ENCODE measurements around the gene SLC14A1. TPM values are rescaled to one million over a fixed set of nuclear protein-coding genes. Genes with fewer than 3 reads are reported as not detected.

SLC14A1 gene
- total and polyA plus RNA-seq, 2 experiments from 2014 or later, result 0.21 to 0.53 TPM

- TF ChIP-seq, protein P1, sequence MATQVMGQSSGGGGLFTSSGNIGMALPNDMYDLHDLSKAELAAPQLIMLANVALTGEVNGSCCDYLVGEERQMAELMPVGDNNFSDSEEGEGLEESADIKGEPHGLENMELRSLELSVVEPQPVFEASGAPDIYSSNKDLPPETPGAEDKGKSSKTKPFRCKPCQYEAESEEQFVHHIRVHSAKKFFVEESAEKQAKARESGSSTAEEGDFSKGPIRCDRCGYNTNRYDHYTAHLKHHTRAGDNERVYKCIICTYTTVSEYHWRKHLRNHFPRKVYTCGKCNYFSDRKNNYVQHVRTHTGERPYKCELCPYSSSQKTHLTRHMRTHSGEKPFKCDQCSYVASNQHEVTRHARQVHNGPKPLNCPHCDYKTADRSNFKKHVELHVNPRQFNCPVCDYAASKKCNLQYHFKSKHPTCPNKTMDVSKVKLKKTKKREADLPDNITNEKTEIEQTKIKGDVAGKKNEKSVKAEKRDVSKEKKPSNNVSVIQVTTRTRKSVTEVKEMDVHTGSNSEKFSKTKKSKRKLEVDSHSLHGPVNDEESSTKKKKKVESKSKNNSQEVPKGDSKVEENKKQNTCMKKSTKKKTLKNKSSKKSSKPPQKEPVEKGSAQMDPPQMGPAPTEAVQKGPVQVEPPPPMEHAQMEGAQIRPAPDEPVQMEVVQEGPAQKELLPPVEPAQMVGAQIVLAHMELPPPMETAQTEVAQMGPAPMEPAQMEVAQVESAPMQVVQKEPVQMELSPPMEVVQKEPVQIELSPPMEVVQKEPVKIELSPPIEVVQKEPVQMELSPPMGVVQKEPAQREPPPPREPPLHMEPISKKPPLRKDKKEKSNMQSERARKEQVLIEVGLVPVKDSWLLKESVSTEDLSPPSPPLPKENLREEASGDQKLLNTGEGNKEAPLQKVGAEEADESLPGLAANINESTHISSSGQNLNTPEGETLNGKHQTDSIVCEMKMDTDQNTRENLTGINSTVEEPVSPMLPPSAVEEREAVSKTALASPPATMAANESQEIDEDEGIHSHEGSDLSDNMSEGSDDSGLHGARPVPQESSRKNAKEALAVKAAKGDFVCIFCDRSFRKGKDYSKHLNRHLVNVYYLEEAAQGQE (IDR thresholded peaks at IDR 0.05; ENCODE audit: unreplicated experiment), result no peak
- TF ChIP-seq STAT1 (IDR thresholded peaks at IDR 0.05; ENCODE audit: unreplicated experiment) (no peak), NANOG (IDR thresholded peaks at IDR 0.05; ENCODE audit: borderline replicate concordance) (no peak), ZNF114 (CRISPR knock-in tag; IDR thresholded peaks at IDR 0.05) (no peak), ETS1 (IDR thresholded peaks at IDR 0.05) (no peak)
These were observed 3.1 kb downstream of the SLC14A1 start (continued) for GRCh38 chr18:45727068-45727467.

DNA sequence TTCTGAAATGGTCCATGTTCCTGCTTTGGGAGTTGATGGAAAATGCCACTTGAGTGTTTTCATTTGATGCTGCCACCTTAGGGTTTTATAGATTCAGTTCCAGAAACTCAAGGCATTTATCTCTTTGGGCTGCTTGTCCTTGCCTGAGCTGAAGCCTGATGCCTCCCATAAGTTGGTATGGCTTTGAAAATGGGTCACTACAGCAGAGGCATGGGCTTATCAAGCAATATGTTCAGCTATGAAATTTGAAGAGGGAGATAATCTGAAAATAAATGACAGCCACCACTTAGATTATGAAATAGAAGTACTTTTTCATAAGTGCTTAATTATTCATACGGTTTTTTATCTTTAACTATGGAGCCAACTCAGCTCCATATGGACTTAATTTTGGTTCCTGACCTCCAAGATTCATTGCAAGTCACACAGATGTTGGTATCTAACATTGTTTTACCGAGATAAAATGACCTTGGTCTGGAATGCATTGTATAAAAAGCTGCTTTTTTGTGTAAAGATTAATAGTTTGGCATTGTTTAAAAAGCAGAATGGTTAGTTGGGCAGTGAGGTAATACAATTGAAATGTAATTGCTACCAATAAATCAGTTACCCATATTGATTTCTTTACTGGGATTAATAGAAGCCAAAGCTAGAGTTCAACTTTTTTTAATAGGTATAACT is 4.5 kb downstream of the SLC14A1 start:
- no peak overlapping the region for H3K4me3 Mint-ChIP-seq
- Histone ChIP-seq H3K27ac (ENCODE audit: low read depth) (no peak overlapping the region), H3F3A (replicated peaks; ENCODE audit: low read depth) (no peaks in the 10 kb centered on the region), H3K4me3 (no peak overlapping the region), H2AFZ (no peak overlapping the region), H3K79me2 (replicated peaks; ENCODE audit: insufficient read depth) (no peaks in the 10 kb centered on the region), H3K9me2 (ENCODE audit: insufficient read depth) (peaks cover 17% of the 10 kb centered on the region), H4K20me1 (replicated peaks; ENCODE audit: insufficient read depth) (no peaks in the 10 kb centered on the region), H3K4me2 (no peak overlapping the region), H3K36me3 (ENCODE audit: insufficient read depth) (no peaks in the 10 kb centered on the region), H3K4me1 (ENCODE audit: insufficient read depth) (peaks cover 6% of the 10 kb centered on the region; the same call in 1 of the 2 replicates), H3K27me3 (ENCODE audit: insufficient read depth) (no peaks in the 10 kb centered on the region)
- H3K4me1 Mint-ChIP-seq, result peaks cover 25% of the 10 kb centered on the region
- no peak for ATAC-seq
- no peak overlapping the region for H3K27ac Mint-ChIP-seq
- no peak for DNase-seq (ENCODE audit: low spot score)
- TF ChIP-seq POLR2AphosphoS5 (IDR thresholded peaks at IDR 0.05; ENCODE audit: low read depth) (no peak), CTCF (conservative IDR thresholded peaks at IDR 0.05; ENCODE audit: low read depth in 2 of 2) (no peak), JUNB (IDR thresholded peaks at IDR 0.05; ENCODE audit: unreplicated experiment) (no peak), NANOG (IDR thresholded peaks at IDR 0.05; ENCODE audit: borderline replicate concordance) (no peak)
- no peaks in the 10 kb centered on the region for H3K9me3 Mint-ChIP-seq
- H3K27me3 Mint-ChIP-seq (ENCODE audit: insufficient read depth, low read depth, poor library complexity), result peaks cover 7% of the 10 kb centered on the region
- no peaks in the 10 kb centered on the region for H3K36me3 Mint-ChIP-seq (ENCODE audit: low read depth)

Measured in GM23338 (cell line).